A549 (cell line): Measurements from ENCODE around the gene PTPA. TPM values are rescaled to one million over a fixed set of nuclear protein-coding genes. Genes with fewer than 3 reads are reported as not detected.
A peak's percentile ranks its signal among the peaks of the same experiment; 100 is the strongest.

Experiments
- ATAC-seq, 2 experiments: fragments of 200-7000 bp in 1 of 2; fragments of >200 bp in 1 of 2; cut with Nextera tagmentation in 1 of 2; cut with Tn5 transposase in 1 of 2; 3 replicates each; pipeline versions ENCODE4 v1.8.0 to v1.9.1; 2018 to 2020; ENCODE audit warnings: mild to moderate bottlenecking in 1 of 2, moderate library complexity in 1 of 2
- CTCF ChIA-PET: fragments of 300-600 bp; sonication (Branson Sonifier 250); formaldehyde crosslinking; extraction: SDS; loops from one replicate; lab custom pipeline; 2021; ENCODE audit warnings: antibody characterized with exemption, inconsistent platforms; lab: Yijun Ruan, JAX
- POLR2A ChIA-PET: fragments of 350-600 bp; formaldehyde crosslinking; extraction: SDS; loops from one replicate; lab custom pipeline; 2021; ENCODE audit warnings: antibody characterized with exemption, inconsistent platforms; lab: Yijun Ruan, JAX
- DNase-seq, 2 experiments: peaks; one replicate each; pipeline versions ENCODE4 v3.0.0 to v3.0.0-alpha.2; 2011 to 2016; ENCODE audit warnings: low read depth in 1 of 2, low spot score in 1 of 2
- FAIRE-seq: peaks from 2 replicates; lab custom pipeline; 2011; peaks lifted over from hg19 to GRCh38; lab: Jason Lieb, UNC
- H3K27ac ChIP-seq, 2 experiments: fragments of >200 bp; sonication (Bioruptor Twin); formaldehyde crosslinking; 3 replicates each; pipeline ENCODE4 v1.5.1; 2016 to 2017
- H3K4me1 ChIP-seq: fragments of >200 bp; sonication (Bioruptor Twin); formaldehyde crosslinking; 3 replicates; pipeline ENCODE4 v1.6.1; 2016
- H3K4me2 ChIP-seq: fragments of >200 bp; sonication (Bioruptor Twin); formaldehyde crosslinking; 3 replicates; pipeline ENCODE4 v1.6.1; 2016
- H3K4me3 ChIP-seq: fragments of >200 bp; sonication (Bioruptor Twin); formaldehyde crosslinking; 3 replicates; pipeline ENCODE4 v1.5.1; 2016
- H3K9me3 ChIP-seq: fragments of >200 bp; sonication (Bioruptor Twin); formaldehyde crosslinking; 3 replicates; pipeline ENCODE4 v1.6.1; 2016
- ATOH8 ChIP-seq: fragments of 250-450 bp; sonication (Bioruptor Pico); IDR thresholded peaks from 2 replicates; pipeline ENCODE4 v1.5.0; 2020; ENCODE audit warnings: low read depth, mild to moderate bottlenecking, moderate library complexity
- BHLHE40 ChIP-seq: IDR thresholded peaks from 2 replicates; pipeline ENCODE4 v1.6.1; 2012; ENCODE audit warnings: low read depth, low read length, inconsistent platforms
- CBX8 ChIP-seq: fragments of 200-600 bp; sonication (generic); IDR thresholded peaks from 2 replicates; pipeline ENCODE4 v1.6.1; 2016
- CHD2 ChIP-seq: fragments of 150-350 bp; IDR thresholded peaks from 2 replicates; pipeline ENCODE4 v1.6.1; 2014; ENCODE audit warnings: low read length; ENCODE audit not compliant: partially characterized antibody
- CHD4 ChIP-seq: fragments of 200-600 bp; sonication (generic); IDR thresholded peaks from 2 replicates; pipeline ENCODE4 v1.6.1; 2016; ENCODE audit warnings: antibody characterized with exemption, mild to moderate bottlenecking, borderline replicate concordance
- E2F6 ChIP-seq: IDR thresholded peaks from 2 replicates; pipeline ENCODE4 v1.6.1; 2012; ENCODE audit warnings: low read depth, borderline replicate concordance
- EHF ChIP-seq: fragments of 250-450 bp; sonication (Bioruptor Pico); IDR thresholded peaks from 2 replicates; pipeline ENCODE4 v1.5.0; 2020; ENCODE audit warnings: mild to moderate bottlenecking
- FOSL2 ChIP-seq, 2 experiments: fragments of 450-650 bp in 1 of 2; fragments of >200 bp in 1 of 2; sonication (Bioruptor Twin) in 1 of 2; formaldehyde crosslinking; IDR thresholded peaks; 2 replicates each; pipeline versions ENCODE4 v1.5.0 to v1.6.1; 2016 to 2020; ENCODE audit warnings: mild to moderate bottlenecking in 1 of 2, moderate library complexity in 1 of 2
- FOXS1 ChIP-seq: fragments of 250-450 bp; sonication (Bioruptor Pico); IDR thresholded peaks from 2 replicates; pipeline ENCODE4 v1.5.0; 2020; ENCODE audit warnings: mild to moderate bottlenecking, moderate library complexity
- GATA3 ChIP-seq: IDR thresholded peaks from 2 replicates; pipeline ENCODE4 v1.6.1; 2012; ENCODE audit warnings: borderline replicate concordance
- HDAC2 ChIP-seq: fragments of 200-600 bp; sonication (generic); IDR thresholded peaks from 2 replicates; pipeline ENCODE4 v1.6.1; 2016
- HEYL ChIP-seq: fragments of 250-450 bp; sonication (Bioruptor Pico); IDR thresholded peaks from 2 replicates; pipeline ENCODE4 v1.8.0; 2021; ENCODE audit warnings: mild to moderate bottlenecking, moderate library complexity
- HOXA7 ChIP-seq: fragments of 250-450 bp; sonication (Bioruptor Pico); IDR thresholded peaks from 2 replicates; pipeline ENCODE4 v1.5.0; 2020; ENCODE audit warnings: mild to moderate bottlenecking, moderate library complexity
- HOXB13 ChIP-seq: fragments of 250-450 bp; sonication (Bioruptor Pico); IDR thresholded peaks from 2 replicates; pipeline ENCODE4 v1.5.0; 2020; ENCODE audit warnings: low read depth, mild to moderate bottlenecking, moderate library complexity
- JUN ChIP-seq, 2 experiments: fragments of >200 bp; sonication (Bioruptor Twin); formaldehyde crosslinking; IDR thresholded peaks; 2 replicates in 1 of 2; 3 replicates in 1 of 2; pipeline ENCODE4 v1.6.1; 2016 to 2017
- KDM5A ChIP-seq: fragments of 200-600 bp; sonication (generic); IDR thresholded peaks from 2 replicates; pipeline ENCODE4 v1.6.1; 2016; ENCODE audit warnings: antibody characterized with exemption, mild to moderate bottlenecking
- MAFK ChIP-seq: fragments of 450-650 bp; IDR thresholded peaks from 2 replicates; pipeline ENCODE4 v1.6.1; 2014; ENCODE audit not compliant: partially characterized antibody
- MYC ChIP-seq: IDR thresholded peaks from 2 replicates; pipeline ENCODE4 v1.6.1; 2012; ENCODE audit warnings: mild to moderate bottlenecking, inconsistent platforms, low read length, improper control_type of control experiment, borderline replicate concordance
- NPAS2 ChIP-seq: fragments of 250-450 bp; sonication (Bioruptor Pico); IDR thresholded peaks from 2 replicates; pipeline ENCODE4 v1.8.0; 2022; ENCODE audit warnings: mild to moderate bottlenecking, moderate library complexity, borderline replicate concordance
- PBX3 ChIP-seq: IDR thresholded peaks from 2 replicates; pipeline ENCODE4 v1.6.1; 2012
- PHF8 ChIP-seq: fragments of 200-600 bp; sonication (generic); IDR thresholded peaks from 2 replicates; pipeline ENCODE4 v1.6.1; 2016; ENCODE audit warnings: low read depth, mild to moderate bottlenecking, antibody characterized with exemption, moderate library complexity, borderline replicate concordance
- POLR2A ChIP-seq: IDR thresholded peaks from 2 replicates; pipeline ENCODE4 v1.6.1; 2012; ENCODE audit warnings: mild to moderate bottlenecking, low read length
- RAD21 ChIP-seq, 2 experiments: fragments of >200 bp in 1 of 2; sonication (Bioruptor Twin) in 1 of 2; formaldehyde crosslinking in 1 of 2; IDR thresholded peaks in 1 of 2; conservative IDR thresholded peaks in 1 of 2; 2 replicates in 1 of 2; 3 replicates in 1 of 2; pipeline ENCODE4 v1.6.1; 2012 to 2018; ENCODE audit warnings: inconsistent platforms in 1 of 2
- RCOR1 ChIP-seq: fragments of 150-350 bp; IDR thresholded peaks from 2 replicates; pipeline ENCODE4 v1.6.1; 2014; ENCODE audit warnings: antibody characterized with exemption, low read length, low read depth
- REST ChIP-seq: fragments of 200-600 bp; sonication (generic); IDR thresholded peaks from 2 replicates; pipeline ENCODE4 v1.6.1; 2016; ENCODE audit warnings: antibody characterized with exemption, mild to moderate bottlenecking, moderate library complexity
- RFX5 ChIP-seq: fragments of 450-650 bp; IDR thresholded peaks from 2 replicates; pipeline ENCODE4 v1.7.1; 2014; ENCODE audit warnings: antibody characterized with exemption, mild to moderate bottlenecking, moderate library complexity
- TP53 ChIP-seq: fragments of 250-450 bp; sonication (Bioruptor Pico); IDR thresholded peaks from 2 replicates; pipeline ENCODE4 v1.5.0; 2021; ENCODE audit warnings: mild to moderate bottlenecking, moderate library complexity
- ZC3H11A ChIP-seq: fragments of 450-650 bp; IDR thresholded peaks from 2 replicates; pipeline ENCODE4 v1.6.1; 2014; ENCODE audit warnings: antibody characterized with exemption, mild to moderate bottlenecking
- ZNF302 ChIP-seq: fragments of 250-450 bp; sonication (Bioruptor Pico); IDR thresholded peaks from 2 replicates; pipeline ENCODE4 v1.9.0; 2021; ENCODE audit warnings: inconsistent platforms, mild to moderate bottlenecking, moderate library complexity
- ZSCAN20 ChIP-seq: fragments of 250-450 bp; sonication (Bioruptor Pico); IDR thresholded peaks from 2 replicates; pipeline ENCODE4 v1.8.0; 2022; ENCODE audit warnings: mild to moderate bottlenecking, moderate library complexity
- WGBS: methylation state at CpG from one replicate; pipeline ENCODE4 v1.1.6; 2017; ENCODE audit errors: missing lambda C conversion rate; 5-methylcytosine and 5-hydroxymethylcytosine counted together
- polyA plus RNA-seq, 4 experiments: library from polyadenylated mRNA; depleted of rRNA in 3 of 4; stranded (reverse); fragments of >200 nt; fragmentation: RNase III in 1 of 4; extraction: RNeasy Plus Mini Kit Qiagen cat#74134 plus additional on column Dnase treatment in 1 of 4; gene quantifications; 2 replicates in 3 of 4; 3 replicates in 1 of 4; pipeline ENCODE4 v1.2.3, GENCODE V29; 2011 to 2017

The PTPA gene
- polyA plus RNA-seq, 2 of the 4 experiments (the other 2 are of a cell fraction) = 140 to 161 TPM

GRCh38 chr9:129080298-129080600 is 31.0 kb upstream of the PTPA start:
- FAIRE-seq = no peak

GRCh38 chr9:129080601-129081387 is 30.4 kb upstream of the PTPA start, which contains the start of gene DOLPP1:
TSS of gene DOLPP1 (plus strand) at chr9:129081111. CDS start at chr9:129081132, 21 bp downstream.
- Histone ChIP-seq H3K27ac (peak within 1 kb of the TSS; percentile 90 to 94), H3K9me3 (no peaks in the 10 kb centered on the region), H3K4me1 (peaks cover 18% of the 10 kb centered on the region; the same call in 2 of the 3 replicates), H3K4me2 (peak within 1 kb of the TSS; percentile 99), H3K4me3 (peak within 1 kb of the TSS; percentile 78)
- ChIA-PET CTCF (interaction anchor here (0.6 to 1.9 kb wide), 5 partner anchors 14 to 302 kb away, joined by 3 to 9 read pairs (median 4); no protein-coding TSS in a partner anchor), POLR2A (interaction anchor here (0.6 to 1.9 kb wide), 12 partner anchors 9 to 545 kb away, joined by 3 to 8 read pairs (median 4); partner anchors contain the start of genes MIGA2, NTMT1 and SH3GLB2)
- 1% methylated on average over 22 of the region's 70 CpGs for WGBS
- ATAC-seq (peak; percentile 96 to 98), FAIRE-seq (no peak), DNase-seq (peak; percentile 99 to 100)
- TF ChIP-seq HDAC2 (peak; percentile 66; the same call in 1 of the 2 replicates), FOXS1 (CRISPR knock-in tag) (peak; percentile 99), E2F6 (0 out of 2 replicates have a peak, but pooled peaks have one; percentile 38), MAFK (no peak), HEYL (CRISPR knock-in tag) (peak; percentile 98; the same call in 1 of the 2 replicates), HOXB13 (peak; percentile 99), RFX5 (peak; percentile 95), FOSL2 (IDR thresholded peaks at IDR 0.05) (no peak), FOSL2 (CRISPR knock-in tag; IDR thresholded peaks at IDR 0.05) (peak; percentile 49; the same call in 1 of the 2 replicates), ZSCAN20 (CRISPR knock-in tag) (peak; percentile 96), HOXA7 (CRISPR knock-in tag) (peak; percentile 23; the same call in 1 of the 2 replicates), KDM5A (peak; percentile 52), GATA3 (no peak), PBX3 (peak; percentile 97), TP53 (CRISPR knock-in tag) (peak; percentile 98; the same call in 1 of the 2 replicates), BHLHE40 (no peak), EHF (CRISPR knock-in tag) (peak; percentile 98), REST (peak; percentile 72), CBX8 (no peak), JUN (IDR thresholded peaks at IDR 0.05) (peak; percentile 24 to 59; a peak in 2 of 5 replicates), ZNF302 (CRISPR knock-in tag) (peak; percentile 92; the same call in 1 of the 2 replicates), POLR2A (peak; percentile 60), ATOH8 (CRISPR knock-in tag) (peak; percentile 99), NPAS2 (CRISPR knock-in tag) (peak; percentile 92)

More at GRCh38 chr9:129080298-129080600, 31.0 kb upstream of the PTPA start:
- peak overlapping the region; percentile 53 for H3K4me3 ChIP-seq
- WGBS = 28% methylated on average over 12 of the region's 12 CpGs
- CTCF ChIA-PET = interaction anchor here (0.6 to 1.9 kb wide), 4 partner anchors 51 to 301 kb away, joined by 3 to 8 read pairs (median 4); no protein-coding TSS in a partner anchor
- peak overlapping the region; percentile 15 to 74; a peak in 3 of 6 replicates for H3K27ac ChIP-seq
- no peak for TF ChIP-seq CBX8
- TF ChIP-seq RCOR1 = no peak
- no peak for TF ChIP-seq ATOH8 (CRISPR knock-in tag)
- no peak for TF ChIP-seq RAD21 (conservative IDR thresholded peaks at IDR 0.05 in 1 of 2, IDR thresholded peaks at IDR 0.05 in 1 of 2)
- no peak for TF ChIP-seq ZC3H11A
- no peak for TF ChIP-seq HDAC2
- no peak for TF ChIP-seq CHD4
- TF ChIP-seq EHF (CRISPR knock-in tag) = no peak
- TF ChIP-seq CHD2 = no peak
- no peak; the same call in 1 of the 2 replicates for TF ChIP-seq PHF8
- TF ChIP-seq FOSL2 (IDR thresholded peaks at IDR 0.05) = no peak
- no peak for TF ChIP-seq FOSL2 (CRISPR knock-in tag; IDR thresholded peaks at IDR 0.05)
- no peak for TF ChIP-seq HEYL (CRISPR knock-in tag)
- no peak for TF ChIP-seq MYC
- TF ChIP-seq, all 56 proteins: peak for 0
- Histone ChIP-seq H3K4me2 (peak overlapping the region; percentile 92), H3K9me3 (no peaks in the 10 kb centered on the region), H3K4me1 (peaks cover 18% of the 10 kb centered on the region; the same call in 2 of the 3 replicates)
- POLR2A ChIA-PET = interaction anchor here (1.2 to 1.9 kb wide), 6 partner anchors 9 to 52 kb away, joined by 3 to 8 read pairs (median 6); partner anchors contain the start of genes MIGA2 and SH3GLB2
- DNase-seq (no peak), ATAC-seq (no peak)
